Activated CD8-positive, alpha-beta memory T cell treated with anti-CD3 and anti-CD28 coated beads, Interleukin-2, amount 50 U/mL, for 1 hour (primary cell): ENCODE measurements around the gene TMEM248.
"Not testable (repeated sequence)": the region's sequence is repeated elsewhere in the genome, so short reads cannot be mapped to it uniquely, and the experiment has no call there.

Source experiments
- DNase-seq: peaks from one replicate; pipeline ENCODE4 v3.0.0-alpha.2; 2020; ENCODE audit errors: extremely low read depth

TMEM248 gene

GRCh38 chr7:66950311-66950710 is 29.3 kb downstream of the TMEM248 start:
- no peak for DNase-seq

GRCh38 chr7:66950763-66951162 is 29.7 kb downstream of the TMEM248 start:
- no peak for DNase-seq

GRCh38 chr7:66952343-66953043 is 31.5 kb downstream of the TMEM248 start:
- no peak for DNase-seq

- no peak for DNase-seq
These were observed 32.0 kb downstream of the TMEM248 start for GRCh38 chr7:66953044-66953427.

GRCh38 chr7:66957595-66958290 is 36.7 kb downstream of the TMEM248 start:
- DNase-seq, result no peak

GRCh38 chr7:66958538-66959350 is 37.7 kb downstream of the TMEM248 start:
- DNase-seq, result no peak

GRCh38 chr7:66960192-66960591 is 39.2 kb downstream of the TMEM248 start:
- no peak for DNase-seq

- no peak for DNase-seq
These were observed 40.1 kb downstream of the TMEM248 start for GRCh38 chr7:66961096-66961495.

GRCh38 chr7:66964411-66964810 is 43.4 kb downstream of the TMEM248 start:
- no peak for DNase-seq

- DNase-seq, result no peak
These were observed 46.0 kb downstream of the TMEM248 start for GRCh38 chr7:66967029-66967428.

- DNase-seq, result not testable (repeated sequence)
These were observed 48.0 kb downstream of the TMEM248 start for GRCh38 chr7:66969001-66969400.

- no peak for DNase-seq
These were observed 49.3 kb downstream of the TMEM248 start for GRCh38 chr7:66970310-66970709.

GRCh38 chr7:66974986-66975590 is 54.1 kb downstream of the TMEM248 start:
- DNase-seq, result no peak

GRCh38 chr7:66978312-66978711 is 57.3 kb downstream of the TMEM248 start:
- DNase-seq, result not testable (repeated sequence)

- not testable (repeated sequence) for DNase-seq
These were observed 58.0 kb downstream of the TMEM248 start for GRCh38 chr7:66979013-66979412.

- not testable (repeated sequence) for DNase-seq
These were observed 59.3 kb downstream of the TMEM248 start for GRCh38 chr7:66980336-66980735.

- DNase-seq, result not testable (repeated sequence)
These were observed 68.5 kb downstream of the TMEM248 start for GRCh38 chr7:66989552-66989951.

- not testable (repeated sequence) for DNase-seq
These were observed 73.0 kb downstream of the TMEM248 start for GRCh38 chr7:66994051-66994450.

GRCh38 chr7:66994691-66995049 is 73.6 kb downstream of the TMEM248 start:
- peak; percentile 20 for DNase-seq

GRCh38 chr7:66995050-66995776 is 74.2 kb downstream of the TMEM248 start, which contains the start of gene SBDS:
Gene SBDS, minus strand, starts transcription at chr7:66995586. Its CDS starts 169 bp downstream, at chr7:66995417.
- peak; percentile 86 for DNase-seq

GRCh38 chr7:66996444-66997191 is 75.6 kb downstream of the TMEM248 start, which contains the start of gene TYW1:
Gene TYW1, plus strand, starts transcription at chr7:66996833. Its CDS starts 146 bp downstream, at chr7:66996979.
- DNase-seq, result peak; percentile 91
